ENCODE data around the gene METTL15. TPM values are rescaled to one million over a fixed set of nuclear protein-coding genes. Genes with fewer than 3 reads are reported as not detected.
A peak's percentile ranks its signal among the peaks of the same experiment; 100 is the strongest.

Gene METTL15
- total and polyA plus RNA-seq, 7 donors: 5.4 to 15.0 (median 8.1) TPM

GRCh38 chr11:28339488-28339887 lies 231.3 kb downstream of the METTL15 start:
- TF ChIP-seq POLR2AphosphoS5 (IDR thresholded peaks at IDR 0.05) (no peak), CTCF (IDR thresholded peaks at IDR 0.05) (no peak), POLR2A (IDR thresholded peaks at IDR 0.05) (no peak), EP300 (IDR thresholded peaks at IDR 0.05) (no peak)
- H3K36me3 ChIP-seq: no peaks in the 10 kb centered on the region
- intact Hi-C loops (cut with DNase I): no loop called here
- WGBS, 2 donors: 97 to 98% methylated on average over 1 of the region's 1 CpG
- no peak overlapping the region for H3K4me3 ChIP-seq
- H3K27me3 ChIP-seq: no peaks in the 10 kb centered on the region
- peaks cover 0 to 12% (median 5%) of the 10 kb centered on the region in 4 donors for H3K4me1 ChIP-seq
- peaks cover 4 to 12% (median 6%) of the 10 kb centered on the region in 4 donors for H3K9me3 ChIP-seq
- no peak for DNase-seq
- H3K27ac ChIP-seq: no peak overlapping the region

- Histone ChIP-seq H3K4me1 (peaks cover 0 to 12% (median 5%) of the 10 kb centered on the region in 4 donors), H3K9me3 (peaks cover 4 to 12% (median 6%) of the 10 kb centered on the region in 4 donors), H3K27ac (peak overlapping the region in 1 of 4 donors; percentile 2), H3K4me3 (no peak overlapping the region), H3K36me3 (no peaks in the 10 kb centered on the region), H3K27me3 (no peaks in the 10 kb centered on the region)
- DNase-seq: no peak
- intact Hi-C loops (cut with DNase I): no loop called here
- 41 to 93% methylated on average over 1 of the region's 1 CpG for WGBS, 2 donors
- TF ChIP-seq EP300 (IDR thresholded peaks at IDR 0.05): no peak
- TF ChIP-seq POLR2A (IDR thresholded peaks at IDR 0.05): no peak
- TF ChIP-seq CTCF (IDR thresholded peaks at IDR 0.05): no peak
- TF ChIP-seq POLR2AphosphoS5 (IDR thresholded peaks at IDR 0.05): no peak
Observed at GRCh38 chr11:28342716-28343115, 234.5 kb downstream of the METTL15 start.

- TF ChIP-seq POLR2A (IDR thresholded peaks at IDR 0.05) (no peak), EP300 (IDR thresholded peaks at IDR 0.05) (no peak), CTCF (IDR thresholded peaks at IDR 0.05) (no peak), POLR2AphosphoS5 (IDR thresholded peaks at IDR 0.05) (peak in 1 of 4 donors; percentile 19)
- intact Hi-C loops (cut with DNase I): no loop called here
- Histone ChIP-seq H3K36me3 (no peaks in the 10 kb centered on the region), H3K4me1 (peaks cover 0 to 12% (median 5%) of the 10 kb centered on the region in 4 donors), H3K4me3 (no peak overlapping the region), H3K9me3 (peaks cover 4 to 10% (median 5%) of the 10 kb centered on the region in 4 donors), H3K27me3 (no peaks in the 10 kb centered on the region), H3K27ac (peak overlapping the region in 2 of 4 donors; percentile 1 to 2)
- no peak for DNase-seq
- WGBS, 2 donors: 40 to 51% methylated on average over 5 of the region's 5 CpGs
Observed at GRCh38 chr11:28343304-28344233, 235.4 kb downstream of the METTL15 start.

- Histone ChIP-seq H3K4me3 (no peak overlapping the region), H3K9me3 (no peaks in the 10 kb centered on the region), H3K4me1 (peaks cover 0 to 12% (median 5%) of the 10 kb centered on the region in 4 donors), H3K27ac (no peak overlapping the region), H3K27me3 (no peaks in the 10 kb centered on the region), H3K36me3 (no peaks in the 10 kb centered on the region)
- no peak for TF ChIP-seq EP300 (IDR thresholded peaks at IDR 0.05)
- DNase-seq: no peak
- intact Hi-C loops (cut with DNase I): no loop called here
Observed at GRCh38 chr11:28346209-28346608, 238.0 kb downstream of the METTL15 start.

GRCh38 chr11:28346721-28347120 lies 238.5 kb downstream of the METTL15 start:
- 82 to 83% methylated on average over 1 of the region's 1 CpG for WGBS, 2 donors
- peaks cover 0 to 12% (median 5%) of the 10 kb centered on the region in 4 donors for H3K4me1 ChIP-seq
- TF ChIP-seq POLR2A (IDR thresholded peaks at IDR 0.05) (no peak), CTCF (IDR thresholded peaks at IDR 0.05) (no peak), POLR2AphosphoS5 (IDR thresholded peaks at IDR 0.05) (no peak), EP300 (IDR thresholded peaks at IDR 0.05) (no peak)

More at GRCh38 chr11:28346721-28347120, 238.5 kb downstream of the METTL15 start:
- no peaks in the 10 kb centered on the region for H3K9me3 ChIP-seq
- H3K36me3 ChIP-seq: no peaks in the 10 kb centered on the region
- DNase-seq: no peak
- no peaks in the 10 kb centered on the region for H3K27me3 ChIP-seq
- intact Hi-C loops (cut with DNase I): no loop called here
- no peak overlapping the region for H3K27ac ChIP-seq
- no peak overlapping the region for H3K4me3 ChIP-seq
